Amniotic epithelial cell (primary cell): ENCODE measurements around the gene MDM4.

Source experiments
- DNase-seq: peaks from one replicate; pipeline ENCODE4 v3.0.0-alpha.2; 2010; ENCODE audit warnings: low read depth

Gene MDM4, protein sequence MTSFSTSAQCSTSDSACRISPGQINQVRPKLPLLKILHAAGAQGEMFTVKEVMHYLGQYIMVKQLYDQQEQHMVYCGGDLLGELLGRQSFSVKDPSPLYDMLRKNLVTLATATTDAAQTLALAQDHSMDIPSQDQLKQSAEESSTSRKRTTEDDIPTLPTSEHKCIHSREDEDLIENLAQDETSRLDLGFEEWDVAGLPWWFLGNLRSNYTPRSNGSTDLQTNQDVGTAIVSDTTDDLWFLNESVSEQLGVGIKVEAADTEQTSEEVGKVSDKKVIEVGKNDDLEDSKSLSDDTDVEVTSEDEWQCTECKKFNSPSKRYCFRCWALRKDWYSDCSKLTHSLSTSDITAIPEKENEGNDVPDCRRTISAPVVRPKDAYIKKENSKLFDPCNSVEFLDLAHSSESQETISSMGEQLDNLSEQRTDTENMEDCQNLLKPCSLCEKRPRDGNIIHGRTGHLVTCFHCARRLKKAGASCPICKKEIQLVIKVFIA

DNA sequence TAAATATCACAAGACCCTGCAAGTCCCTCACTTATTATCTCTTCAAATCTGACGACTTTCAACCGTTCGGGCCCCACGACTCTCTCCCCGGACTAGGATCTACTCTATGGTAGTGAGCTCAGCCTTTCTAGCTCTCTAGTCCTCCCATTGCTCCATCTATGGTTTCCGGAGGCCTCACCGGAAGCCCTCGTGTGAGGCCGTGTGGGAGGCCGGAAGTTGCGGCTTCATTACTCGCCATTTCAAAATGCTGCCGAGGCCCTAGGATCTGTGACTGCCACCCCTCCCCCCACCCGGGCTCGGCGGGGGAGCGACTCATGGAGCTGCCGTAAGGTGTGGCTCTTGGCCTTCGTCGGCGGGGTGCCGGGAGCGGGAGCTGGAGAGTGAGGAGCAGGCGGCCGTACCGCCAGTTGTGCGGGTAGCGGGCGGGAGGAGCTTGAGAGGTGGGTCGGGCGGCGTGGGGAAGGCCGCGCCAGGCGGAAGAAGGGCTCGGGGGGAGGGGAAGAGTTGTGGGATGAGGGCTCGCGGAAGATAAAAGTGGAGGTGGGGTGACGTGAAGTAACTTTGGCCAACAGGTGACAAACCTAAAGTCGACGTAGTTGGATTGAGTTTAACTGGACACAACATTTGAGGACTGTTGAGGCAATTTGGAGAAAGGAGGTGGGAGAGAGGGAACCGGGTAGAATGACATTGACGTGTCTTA, at the start of gene MDM4:
TSS of gene MDM4 (plus strand) at position 227 of the 700 bp plus-strand sequence. CDS start 9,113 bp downstream, outside the sequence.
- peak; percentile 98 for DNase-seq

DNA sequence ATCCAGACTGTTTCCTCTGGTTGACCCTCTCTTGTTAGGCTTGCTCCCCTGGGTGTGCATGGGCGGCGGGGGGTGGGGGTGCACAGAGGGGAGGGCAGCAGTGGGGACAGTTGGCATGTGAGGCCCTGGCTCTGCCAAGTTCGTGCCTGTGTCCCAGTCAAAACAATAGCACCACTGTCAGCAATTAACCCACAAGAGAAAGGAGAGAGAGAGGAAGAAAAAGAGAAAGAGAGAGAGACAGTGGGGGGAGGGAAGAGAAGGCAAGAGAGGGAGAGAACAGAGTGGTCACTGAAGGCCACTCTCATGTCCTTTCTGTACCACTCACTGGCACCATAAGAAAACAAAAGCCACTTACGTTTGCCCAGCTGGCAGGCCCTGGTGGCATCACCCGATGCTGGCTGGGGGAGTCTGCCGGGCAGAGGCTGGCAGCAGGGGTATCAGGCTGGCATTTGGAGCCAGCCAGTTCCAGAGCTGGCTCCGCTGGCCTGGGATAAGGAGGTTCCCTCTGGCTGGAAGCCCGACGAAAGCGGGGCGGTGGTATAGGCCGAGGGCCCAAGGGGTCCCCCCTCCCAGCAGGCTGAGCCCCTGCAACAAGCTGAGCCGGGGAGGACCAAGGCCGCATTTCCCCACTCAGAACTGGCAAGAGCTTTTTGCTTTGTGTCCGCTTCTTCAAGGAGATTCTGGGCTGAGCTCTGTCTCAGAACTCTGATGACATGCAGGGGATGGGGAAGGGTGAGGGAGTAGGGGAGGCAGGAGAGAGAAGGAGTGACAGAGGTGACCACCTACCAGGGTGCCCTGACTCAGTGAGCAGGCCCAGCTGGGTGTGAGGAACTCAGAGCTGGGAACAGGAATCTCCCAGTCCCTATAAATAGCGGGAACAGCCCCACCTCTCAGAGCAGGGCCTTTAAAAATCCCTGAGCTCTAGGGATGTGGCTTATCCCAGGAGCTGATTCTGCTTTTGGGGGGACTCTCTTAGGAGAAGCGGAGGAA, 49.5 kb upstream of the MDM4 start:
- no peak for DNase-seq

DNA sequence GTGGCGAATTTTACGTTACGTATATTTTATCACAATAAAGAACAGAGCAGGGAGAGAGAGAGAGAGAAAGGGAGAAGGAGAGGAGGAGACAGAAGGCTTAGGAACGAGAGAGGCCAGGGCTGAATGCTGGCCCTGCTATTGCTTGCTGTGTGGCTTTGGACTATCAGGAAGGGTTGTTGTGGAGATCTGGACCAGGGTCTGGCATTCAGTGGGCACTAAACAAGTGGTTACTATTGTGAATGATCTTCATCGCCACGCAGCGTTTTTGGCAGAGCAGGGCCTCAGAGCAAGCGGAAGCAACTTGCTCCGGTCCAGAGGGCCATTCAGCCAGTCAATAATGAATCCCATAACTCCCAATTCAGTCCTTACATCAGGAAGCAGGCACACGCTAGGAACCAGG, 48.0 kb upstream of the MDM4 start:
- no peak for DNase-seq

DNA sequence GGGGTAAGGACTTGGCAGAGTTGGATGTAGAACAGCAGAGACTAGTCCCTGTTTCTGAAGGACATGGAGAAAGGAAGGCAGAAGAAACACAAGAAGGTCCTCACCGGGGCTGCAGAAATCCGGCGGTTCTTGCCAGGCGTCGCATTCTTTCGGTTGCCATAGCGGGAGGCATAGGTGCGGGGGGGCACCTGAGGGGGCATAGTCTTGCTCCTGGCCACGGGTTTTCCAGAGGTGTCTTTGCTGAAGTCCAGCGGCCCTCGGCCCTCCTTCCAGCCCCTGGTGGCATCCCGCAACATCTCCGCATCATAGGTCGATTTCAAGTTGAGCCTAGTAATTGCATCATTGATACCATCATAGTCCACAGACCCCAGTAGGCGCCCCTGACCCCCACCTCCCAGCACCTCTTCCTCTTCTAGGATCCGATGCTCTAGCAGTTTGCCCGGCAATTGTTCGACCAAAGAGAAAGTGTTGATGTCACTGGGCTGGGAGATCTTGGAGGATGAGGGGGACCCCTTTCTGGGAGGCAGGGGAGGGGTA, 47.4 kb upstream of the MDM4 start:
- no peak for DNase-seq

DNA sequence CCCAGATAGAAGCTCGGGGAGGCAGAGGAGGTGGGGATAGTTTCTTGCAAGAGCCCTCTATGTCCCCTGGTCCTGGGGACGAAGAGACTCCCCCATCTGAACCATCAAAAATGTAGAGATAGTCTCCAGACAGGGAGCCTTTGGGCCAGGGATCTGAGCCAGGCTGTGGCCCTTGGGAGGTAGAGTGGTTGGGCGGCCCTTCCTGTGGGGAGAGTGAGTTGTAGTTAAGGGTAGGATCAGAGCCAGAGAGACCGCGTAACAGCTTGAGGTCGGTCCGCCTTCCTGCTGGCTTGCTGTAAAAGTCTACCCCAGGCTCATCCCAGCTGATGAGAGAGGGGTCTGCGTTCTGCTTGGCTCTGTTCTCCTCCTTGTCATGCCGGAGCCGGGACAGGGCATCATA, 46.9 kb upstream of the MDM4 start:
- no peak for DNase-seq

DNA sequence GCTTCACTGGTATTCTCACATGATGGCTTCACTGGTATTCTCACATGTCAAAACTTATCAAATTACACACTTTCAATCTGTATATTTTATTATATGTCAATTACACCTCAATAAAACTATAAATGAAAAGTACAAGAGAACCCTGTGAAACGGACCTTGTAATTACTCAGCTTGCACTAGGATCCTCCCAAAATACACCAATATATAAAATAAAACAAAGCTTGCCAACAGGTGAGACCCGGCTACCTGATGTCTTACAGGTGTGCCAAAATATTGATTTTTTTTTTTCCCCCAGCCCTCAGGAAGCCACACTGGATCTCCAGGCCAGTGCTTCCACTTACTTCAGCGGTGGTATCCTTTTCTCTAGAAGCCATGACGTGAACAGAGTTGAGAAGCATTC, 44.5 kb upstream of the MDM4 start:
- DNase-seq = no peak

DNA sequence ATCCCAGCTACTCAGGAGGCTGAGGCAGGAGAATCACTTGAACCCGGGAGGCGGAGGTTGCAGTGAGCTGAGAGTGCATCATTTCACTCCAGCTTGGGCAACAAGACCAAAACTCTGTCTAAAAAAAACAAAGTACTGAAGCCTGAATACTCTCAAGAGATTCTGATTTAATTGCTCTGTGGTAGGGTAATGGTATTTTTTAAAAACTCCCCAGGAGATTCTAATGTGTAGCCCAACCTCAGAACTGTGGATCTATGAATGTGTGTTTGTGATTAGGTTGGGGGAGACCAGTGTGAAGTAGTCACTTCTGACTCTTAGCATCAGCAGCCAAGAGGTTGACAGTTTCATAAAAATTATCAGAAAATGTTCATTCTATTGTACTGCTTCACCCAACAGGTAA, 43.5 kb upstream of the MDM4 start:
- DNase-seq = no peak

DNA sequence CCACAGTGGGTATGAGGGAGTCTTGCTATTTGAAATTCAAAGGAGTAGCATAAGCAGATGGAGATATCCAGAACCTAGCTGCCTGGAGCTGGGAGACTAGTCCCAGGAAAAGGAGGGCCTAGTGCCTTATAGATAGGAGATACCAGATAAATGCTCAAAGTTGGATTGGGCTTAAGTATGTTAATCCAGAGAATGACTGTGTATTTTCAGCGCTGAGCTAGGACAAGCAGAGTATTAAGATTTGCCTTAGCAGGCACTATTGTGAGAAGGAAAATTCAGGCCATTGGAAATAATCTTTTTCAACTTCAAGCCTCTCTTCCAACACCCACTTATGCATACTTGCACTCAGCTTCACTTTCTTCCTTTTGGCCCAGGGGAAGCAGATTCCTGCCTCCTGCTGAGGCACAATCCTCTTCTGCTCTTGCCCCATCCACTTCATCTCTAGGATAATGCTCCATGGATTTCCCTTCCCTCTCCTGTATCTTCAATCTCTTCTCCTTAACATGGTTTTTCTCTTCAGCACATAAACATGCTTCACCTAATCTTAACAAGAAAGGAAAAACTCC, 42.7 kb upstream of the MDM4 start:
- no peak for DNase-seq

DNA sequence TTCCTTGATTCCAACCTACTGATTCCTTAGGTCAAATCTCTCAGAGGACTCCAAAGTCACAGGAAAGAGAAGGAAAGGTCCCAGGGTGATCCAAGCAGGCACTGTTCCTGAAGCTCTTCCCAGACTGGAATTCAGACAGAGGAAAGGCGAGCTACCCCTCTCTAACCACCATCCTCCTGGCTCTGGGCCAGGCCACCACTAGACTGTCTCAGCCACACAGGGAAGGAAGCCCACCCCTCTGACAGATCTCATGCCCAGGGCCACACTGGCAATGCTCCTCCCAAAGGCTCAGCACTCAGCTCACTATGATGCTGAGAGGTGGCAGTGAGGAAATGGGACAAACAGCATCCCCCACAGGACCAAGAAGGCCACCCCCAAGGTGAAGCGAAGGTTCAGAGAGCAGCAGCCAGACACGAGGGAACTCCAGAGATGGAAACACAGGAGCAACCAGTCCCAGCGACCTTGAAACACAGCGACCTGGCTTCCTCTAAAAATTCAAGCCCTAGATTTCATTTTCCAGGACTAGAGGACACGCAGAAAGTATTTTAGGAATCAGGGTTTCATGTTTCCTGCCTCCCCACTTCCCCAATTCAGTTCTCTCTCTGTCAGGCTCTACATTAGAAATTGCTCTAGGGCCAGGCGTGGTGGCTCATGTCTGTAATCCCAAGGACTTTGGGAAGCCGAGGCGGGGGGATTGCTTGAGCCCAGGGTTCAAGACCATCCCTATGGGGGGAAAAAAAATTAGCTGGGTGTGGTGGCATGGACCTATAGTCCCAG, 40.4 kb upstream of the MDM4 start:
- no peak for DNase-seq

DNA sequence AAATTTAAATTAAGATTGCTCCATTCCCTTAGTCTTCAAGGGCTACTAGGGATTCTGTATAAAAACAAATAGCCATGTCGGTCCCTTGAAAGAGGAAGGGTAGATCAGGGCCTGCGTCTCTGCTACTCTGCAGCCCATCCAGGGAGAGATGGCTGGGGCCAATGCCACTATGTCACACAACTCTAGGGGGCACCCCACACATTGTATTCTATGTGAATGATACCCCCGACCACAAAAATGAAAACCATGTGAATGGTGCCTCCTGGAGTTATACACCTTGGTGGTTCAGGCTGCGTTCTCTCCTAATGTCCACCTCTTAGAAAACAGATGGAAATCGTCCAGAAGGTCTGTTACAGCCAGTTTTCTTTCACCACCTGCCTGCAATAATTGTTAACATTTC, 39.6 kb upstream of the MDM4 start:
- no peak for DNase-seq

DNA sequence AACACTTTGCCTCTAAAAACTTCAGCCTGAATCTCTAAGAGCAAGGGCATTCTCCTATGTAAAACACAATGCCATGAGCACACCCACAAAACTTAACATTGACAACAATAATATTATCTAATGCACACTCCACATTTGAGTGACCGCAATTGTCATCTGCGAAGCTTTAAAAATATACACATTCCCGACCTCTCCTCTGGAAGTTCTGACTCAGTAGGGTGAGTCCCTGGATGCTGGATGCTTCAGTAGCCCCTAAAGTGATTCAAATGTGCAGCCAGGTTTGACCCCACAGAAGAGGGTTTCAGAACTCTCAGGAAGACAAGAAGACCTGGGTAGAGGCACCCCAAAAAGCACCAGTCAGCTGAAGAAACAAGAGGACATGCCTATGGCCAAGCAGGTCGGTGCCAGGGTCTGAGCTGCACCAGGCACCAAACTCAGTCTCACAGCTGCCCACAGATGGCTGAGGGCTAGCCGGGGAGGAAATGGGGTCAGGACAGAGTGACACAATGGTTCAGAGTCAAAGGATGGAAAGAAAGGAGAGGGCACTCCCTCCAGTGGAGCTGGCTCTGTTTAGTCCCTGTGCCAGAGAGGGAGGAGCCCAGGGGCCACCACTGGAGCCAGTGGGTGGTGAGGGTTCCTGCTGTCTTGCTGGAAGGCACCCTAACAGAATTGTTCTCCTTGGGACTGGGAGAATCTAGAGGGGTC, 39.0 kb upstream of the MDM4 start:
- DNase-seq = no peak

DNA sequence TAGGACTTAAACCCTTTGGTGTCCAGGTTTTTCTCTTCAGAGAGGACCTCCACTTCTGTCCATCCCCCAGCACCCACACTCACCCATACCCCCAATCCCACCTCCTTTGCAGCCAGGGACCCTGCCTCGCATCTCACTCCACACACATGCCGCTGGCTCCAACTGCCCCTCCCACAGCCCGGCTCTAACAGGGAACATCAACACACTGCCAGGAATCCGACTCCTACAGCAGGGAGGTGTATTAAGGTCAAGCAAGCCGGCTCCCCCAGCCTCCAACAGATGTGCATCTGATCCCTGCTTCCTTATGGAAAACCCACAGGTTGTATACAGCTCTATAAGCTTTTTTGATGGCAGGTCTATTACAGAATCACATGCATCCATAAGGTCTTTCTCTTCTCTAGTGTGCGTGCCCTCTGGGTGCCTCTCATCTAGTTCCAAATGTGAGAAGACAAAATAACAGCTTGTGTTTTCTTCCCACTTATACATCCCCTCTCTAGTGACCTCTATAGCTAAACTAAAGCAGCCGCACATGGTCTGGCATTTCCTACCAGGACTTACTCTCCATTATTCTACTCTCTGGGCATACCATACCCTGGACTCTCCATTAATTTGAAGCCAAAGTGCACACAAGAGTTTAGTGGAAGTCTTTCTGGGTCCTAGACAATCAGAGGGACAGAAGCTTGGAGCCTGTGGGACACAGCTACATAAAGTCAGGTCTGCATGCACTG, 37.9 kb upstream of the MDM4 start:
- DNase-seq = peak; percentile 26

DNA sequence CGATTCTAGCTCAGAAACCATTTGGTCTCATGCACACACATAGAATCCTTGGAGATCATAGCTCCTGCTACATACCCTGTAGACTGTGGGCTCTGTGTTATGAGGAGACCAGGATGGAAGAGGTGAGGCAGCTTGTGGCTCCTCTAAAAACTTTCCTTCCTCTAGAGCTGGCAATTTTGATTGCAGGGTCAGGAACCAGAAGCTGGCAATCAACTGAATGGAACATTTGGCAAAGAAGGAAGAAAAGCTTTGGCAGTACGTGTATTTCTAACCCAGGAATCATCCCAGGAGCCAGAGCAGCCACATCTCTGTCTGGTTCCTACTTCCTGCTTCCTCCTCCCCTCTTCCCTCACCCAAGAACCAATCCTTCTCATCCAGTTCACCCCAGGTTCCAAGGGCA, 37.3 kb upstream of the MDM4 start:
- DNase-seq = no peak

DNA sequence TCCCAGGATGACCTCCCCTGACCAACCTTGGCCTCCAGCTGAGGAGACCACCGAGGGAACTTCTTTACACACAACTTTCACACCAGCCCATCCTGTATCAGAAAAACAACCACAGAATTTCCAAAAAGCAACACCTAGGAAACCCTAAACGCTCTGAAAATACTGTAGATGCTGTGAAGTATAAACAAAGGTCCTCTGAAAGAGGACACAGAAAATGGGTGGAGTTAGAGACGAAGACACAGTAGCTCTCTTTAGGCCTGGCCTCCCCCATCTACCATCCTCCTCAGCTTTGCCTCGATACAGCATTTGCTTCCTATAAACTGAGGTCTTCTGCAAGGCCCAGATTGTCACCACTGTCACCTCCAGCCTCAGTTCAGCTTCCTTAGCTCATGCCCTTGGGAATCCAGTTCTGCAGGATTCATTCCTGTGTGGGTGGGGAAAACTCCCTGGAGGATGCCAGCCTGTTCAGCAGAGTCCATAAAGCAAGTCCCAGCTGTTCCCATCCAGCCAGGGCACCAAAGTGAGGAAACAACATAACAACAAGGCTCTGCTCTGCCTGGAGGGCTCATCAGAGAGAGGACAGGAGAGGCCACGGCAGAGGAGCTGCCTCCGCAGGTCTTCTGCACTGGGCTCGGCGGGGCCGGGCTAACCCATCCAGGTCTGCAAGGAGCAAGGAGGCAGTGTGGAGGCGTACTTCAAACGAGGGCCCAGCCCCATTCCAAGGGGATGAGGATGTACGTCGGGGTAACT, 36.6 kb upstream of the MDM4 start:
- no peak for DNase-seq

DNA sequence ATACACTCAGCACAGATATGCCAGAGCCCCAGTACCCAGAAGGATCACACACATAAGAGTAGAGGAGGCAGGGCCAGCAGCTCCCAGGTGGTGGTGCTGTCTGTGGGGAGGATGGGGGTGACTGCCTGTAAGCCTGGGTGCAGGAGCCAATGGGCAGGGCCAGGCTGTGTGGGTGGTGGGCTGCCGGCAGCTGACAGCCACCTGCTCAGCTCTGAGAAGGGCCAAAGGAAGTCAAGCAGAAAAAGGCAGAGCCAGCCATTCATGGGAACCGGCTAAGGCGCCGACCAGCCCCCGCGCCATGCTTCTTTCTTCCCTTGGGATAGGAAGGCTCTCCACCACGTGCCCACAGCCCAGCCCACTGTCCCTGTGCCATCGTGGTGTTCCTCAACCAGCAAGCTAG, 35.7 kb upstream of the MDM4 start:
- no peak for DNase-seq

DNA sequence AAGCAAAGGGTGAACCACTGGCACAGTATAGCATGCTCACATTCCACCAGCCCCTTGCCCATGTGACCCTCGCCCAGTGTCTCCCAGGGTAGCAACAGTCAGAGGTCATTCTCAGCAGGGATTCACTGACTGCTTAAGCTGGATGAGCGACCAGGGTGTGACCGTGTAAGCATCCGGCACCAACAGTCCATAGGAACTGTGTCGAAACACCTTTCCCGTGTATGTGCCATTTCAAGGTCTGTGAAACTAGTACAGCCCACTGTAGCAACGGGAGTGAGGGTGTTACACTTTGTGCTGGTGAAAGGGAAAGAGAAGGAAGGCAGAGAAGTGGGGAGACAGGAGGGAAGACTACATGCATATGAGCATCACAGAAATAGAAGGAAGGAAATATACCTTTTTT, 32.4 kb upstream of the MDM4 start:
- DNase-seq = no peak

DNA sequence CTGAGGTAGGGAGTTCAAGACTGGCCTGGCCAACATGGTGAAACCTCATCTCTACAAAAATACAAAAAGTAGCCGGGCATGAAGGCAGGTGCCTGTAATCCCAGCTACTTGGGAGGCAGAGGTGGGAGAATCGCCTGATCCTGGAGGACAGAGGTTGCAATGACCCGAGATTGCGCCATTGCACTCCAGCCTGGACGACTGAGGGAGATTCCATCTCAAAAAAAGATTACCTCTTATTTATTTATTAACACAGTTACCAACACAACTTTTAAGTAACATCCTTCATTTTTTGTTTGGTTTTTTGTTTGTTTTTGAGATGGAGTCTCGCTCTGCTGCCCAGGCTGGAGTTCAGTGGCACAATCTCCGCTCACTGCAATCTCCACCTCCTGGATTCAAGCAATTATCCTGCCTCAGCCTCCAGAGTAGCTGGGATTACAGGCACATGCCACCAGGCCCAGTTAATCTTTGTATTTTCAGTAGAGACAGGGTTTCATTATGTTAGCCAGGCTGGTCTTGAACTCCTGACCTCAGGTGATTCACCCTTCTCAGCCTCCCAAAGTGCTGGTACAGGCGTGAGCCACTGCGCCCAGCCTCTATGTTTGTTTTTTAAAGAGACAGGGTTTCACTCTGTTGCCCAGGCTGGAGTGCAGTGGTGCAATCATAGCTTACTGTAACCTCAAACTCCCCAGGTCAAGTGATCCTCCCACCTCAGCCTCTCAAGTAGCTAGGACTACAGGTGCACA, 29.5 kb upstream of the MDM4 start:
- peak; percentile 29 for DNase-seq

DNA sequence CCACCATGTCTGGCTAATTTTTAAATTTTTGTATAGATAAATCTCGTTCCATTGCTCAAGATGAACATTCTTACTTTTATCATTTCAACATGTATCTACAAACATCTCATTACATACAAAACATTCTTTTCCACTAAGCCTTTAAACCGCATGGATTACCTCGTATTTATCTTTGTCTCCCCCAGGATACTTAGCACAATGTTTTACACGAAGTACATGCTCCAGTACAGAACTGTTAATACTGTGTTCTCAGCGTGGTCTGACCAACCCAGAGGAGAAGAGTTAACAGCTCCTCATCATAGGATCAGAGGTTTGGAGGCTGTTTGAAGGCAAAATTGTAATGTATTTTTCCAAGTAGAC, 29.0 kb upstream of the MDM4 start:
- peak; percentile 99 for DNase-seq
